Measurements from ENCODE around the gene TPRKB.
"Not testable (repeated sequence)": the region's sequence is repeated elsewhere in the genome, so short reads cannot be mapped to it uniquely, and the experiment has no call there.

The TPRKB gene

GRCh38 chr2:73739101-73739500 is 2.0 kb upstream of the TPRKB start:
- TF ChIP-seq CTCF (IDR thresholded peaks at IDR 0.05; ENCODE audit: low read depth, low read length): no peak
- no peak overlapping the region for H3K4me3 ChIP-seq (replicated peaks in 1 of 2; ENCODE audit: low read depth in 2 of 2, low read length in 2 of 2)
- DNase-seq (ENCODE audit: low read depth in 2 of 2): no peak

- H3K4me3 ChIP-seq (replicated peaks in 1 of 2; ENCODE audit: low read depth in 2 of 2, low read length in 2 of 2): peak overlapping the region; percentile 76 to 83
- TF ChIP-seq CTCF (IDR thresholded peaks at IDR 0.05; ENCODE audit: low read depth, low read length): no peak
- peak in 1 of 2 donors; percentile 8 for DNase-seq (ENCODE audit: low read depth in 2 of 2)
Observed at GRCh38 chr2:73736378-73736777, 767 bp downstream of the TPRKB start.

- DNase-seq (ENCODE audit: low read depth in 2 of 2): no peak
- no peak for TF ChIP-seq CTCF (IDR thresholded peaks at IDR 0.05; ENCODE audit: low read depth, low read length)
- H3K4me3 ChIP-seq (replicated peaks in 1 of 2; ENCODE audit: low read depth in 2 of 2, low read length in 2 of 2): no peak overlapping the region
Observed at GRCh38 chr2:73730810-73731209, 6.3 kb downstream of the TPRKB start.

GRCh38 chr2:73728711-73729110 is 8.4 kb downstream of the TPRKB start:
- H3K4me3 ChIP-seq (replicated peaks in 1 of 2; ENCODE audit: low read depth in 2 of 2, low read length in 2 of 2): no peak overlapping the region
- no peak for DNase-seq (ENCODE audit: low read depth in 2 of 2)
- TF ChIP-seq CTCF (IDR thresholded peaks at IDR 0.05; ENCODE audit: low read depth, low read length): no peak

GRCh38 chr2:73728043-73728442 is 9.1 kb downstream of the TPRKB start:
- H3K4me3 ChIP-seq (replicated peaks in 1 of 2; ENCODE audit: low read depth in 2 of 2, low read length in 2 of 2): no peak overlapping the region
- TF ChIP-seq CTCF (IDR thresholded peaks at IDR 0.05; ENCODE audit: low read depth, low read length): no peak
- no peak for DNase-seq (ENCODE audit: low read depth in 2 of 2)

- not testable (repeated sequence) for H3K4me3 ChIP-seq (replicated peaks in 1 of 2; ENCODE audit: low read depth in 2 of 2, low read length in 2 of 2); DNase-seq (ENCODE audit: low read depth in 2 of 2)
Observed at GRCh38 chr2:73726657-73727056, 10.5 kb downstream of the TPRKB start.

GRCh38 chr2:73718851-73719621 is 18.1 kb downstream of the TPRKB start:
- no peak overlapping the region for H3K4me3 ChIP-seq (replicated peaks in 1 of 2; ENCODE audit: low read depth in 2 of 2, low read length in 2 of 2)
- no peak for DNase-seq (ENCODE audit: low read depth in 2 of 2)
- no peak for TF ChIP-seq CTCF (IDR thresholded peaks at IDR 0.05; ENCODE audit: low read depth, low read length)
